T-helper 2 cell (primary cell): ENCODE results near the gene EPN1.
A peak's percentile ranks its signal among the peaks of the same experiment; 100 is the strongest.

Experiments used
- DNase-seq, 5 experiments: peaks; one replicate each; pipeline versions ENCODE4 v3.0.0 to v3.0.0-alpha.2; 2012 to 2022

EPN1 gene

DNA sequence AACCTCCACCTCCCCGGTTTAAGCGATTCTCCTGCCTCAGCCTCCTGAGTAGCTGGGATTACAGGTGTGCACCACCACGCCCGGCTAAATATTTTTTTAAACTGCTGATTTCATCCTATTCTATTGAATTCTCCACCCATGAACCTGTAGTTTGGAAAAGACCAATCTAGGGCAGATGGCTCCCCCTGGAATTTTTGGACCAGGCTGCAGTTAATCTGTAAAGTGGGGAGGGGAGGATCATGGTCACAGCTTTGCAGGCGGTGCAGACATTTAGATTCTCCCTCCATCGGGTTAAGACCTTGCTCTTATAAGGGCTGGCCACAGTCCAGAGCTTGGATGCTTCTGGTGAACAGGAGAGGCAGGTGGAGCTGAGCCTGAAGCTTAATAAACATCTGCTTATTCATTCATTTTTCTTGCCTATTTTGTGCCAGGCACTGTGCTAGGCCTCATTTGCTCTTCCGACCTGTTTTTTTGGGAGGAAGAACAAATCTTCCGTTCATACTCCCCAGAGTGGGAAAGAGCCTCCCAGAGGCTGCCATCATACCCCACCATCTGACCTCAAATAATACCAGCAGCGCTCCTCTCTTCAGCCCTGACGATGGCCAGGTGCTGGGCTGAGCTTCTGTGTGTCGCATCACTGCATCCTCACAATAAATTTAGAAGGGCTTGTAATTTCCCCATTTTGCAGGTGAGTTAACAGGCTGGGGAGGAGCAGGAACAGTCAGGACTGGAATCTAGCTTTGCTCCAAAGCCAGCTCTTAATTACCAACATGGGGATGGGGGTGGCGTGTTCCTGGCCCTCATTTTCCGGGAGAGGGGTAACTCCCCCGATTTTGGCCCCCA is 27.9 kb upstream of the EPN1 start:
- DNase-seq: no peak

DNA sequence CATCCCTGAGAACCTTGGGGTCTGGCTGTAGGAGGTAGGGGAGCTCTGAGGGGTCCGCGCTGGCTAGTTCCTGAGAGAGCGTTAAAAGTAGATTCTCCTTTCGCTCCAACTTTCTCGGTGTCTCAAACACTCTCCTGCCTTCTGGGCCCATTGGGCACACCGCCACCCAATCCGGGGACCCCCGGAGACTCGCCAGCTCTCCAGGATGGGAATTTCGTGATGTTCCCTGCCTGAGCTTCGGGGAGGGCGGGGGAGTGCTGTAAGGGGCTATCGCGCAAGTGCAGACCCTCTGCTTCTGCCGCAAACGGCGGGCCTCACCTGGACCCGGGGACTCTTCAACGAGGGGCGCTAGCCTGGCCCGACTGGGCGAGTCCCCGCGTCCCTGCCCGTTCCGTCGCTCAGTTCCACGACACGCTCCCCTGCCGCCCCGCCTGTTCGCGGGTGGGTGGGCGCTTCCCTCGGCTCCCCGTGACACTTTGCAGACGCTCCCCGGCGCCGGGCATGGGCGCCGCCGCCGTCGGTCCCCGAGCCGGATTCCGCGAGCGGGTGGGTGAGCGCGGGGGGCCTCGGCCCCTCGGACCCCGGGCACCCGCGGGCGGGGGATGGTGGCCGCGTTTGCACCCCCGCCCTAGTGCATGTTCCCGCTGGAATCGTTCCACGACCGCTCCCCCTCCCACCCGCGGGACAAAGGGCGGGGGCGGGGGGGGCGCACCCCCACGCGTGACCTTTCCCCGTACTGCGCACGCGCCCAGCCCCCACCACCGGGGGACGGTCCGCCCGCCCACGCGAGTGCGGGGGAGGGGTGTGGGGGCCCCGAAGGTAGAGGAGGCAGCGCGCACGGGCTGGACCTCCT is 27.1 kb upstream of the EPN1 start, which contains the start of gene CCDC106:
CCDC106 (plus strand) TSS at position 481 of the 853 bp plus-strand sequence. CDS start 835 bp downstream, outside the sequence.
- peak in 1 of 5 experiments; percentile 60 for DNase-seq

DNA sequence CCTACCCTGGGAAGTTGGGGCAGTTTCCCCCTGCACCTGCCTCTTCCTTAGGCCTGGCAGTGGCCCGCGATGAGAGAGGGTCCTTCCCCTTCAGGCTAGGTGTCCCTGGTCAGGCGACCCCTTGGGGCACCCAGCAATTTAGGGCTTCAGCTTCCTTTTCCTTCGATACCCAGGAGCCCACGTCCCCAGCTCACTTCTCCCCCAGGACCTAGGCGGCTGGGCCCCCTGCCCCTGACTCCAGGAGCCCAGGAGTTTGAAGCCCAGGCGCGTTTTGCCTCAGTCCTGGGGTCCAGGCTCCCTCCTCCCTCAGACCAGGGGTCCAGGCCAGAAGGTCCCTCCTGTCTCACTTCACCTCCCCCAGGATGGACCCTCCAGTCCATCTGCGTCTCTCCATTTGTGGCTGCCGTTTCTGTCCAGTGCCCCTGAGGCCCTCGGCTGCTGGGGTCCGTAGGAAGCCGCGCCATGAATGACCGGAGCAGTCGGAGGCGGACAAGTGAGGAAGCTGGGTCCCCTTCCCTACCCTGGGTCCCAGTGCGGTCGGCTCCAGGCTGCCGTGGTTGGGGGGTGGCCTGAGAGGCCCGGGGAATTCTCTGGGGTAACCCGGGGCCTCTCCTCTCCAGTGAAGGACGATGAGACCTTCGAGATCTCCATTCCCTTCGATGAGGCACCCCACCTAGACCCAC is 26.3 kb upstream of the EPN1 start:
- DNase-seq: no peak

DNA sequence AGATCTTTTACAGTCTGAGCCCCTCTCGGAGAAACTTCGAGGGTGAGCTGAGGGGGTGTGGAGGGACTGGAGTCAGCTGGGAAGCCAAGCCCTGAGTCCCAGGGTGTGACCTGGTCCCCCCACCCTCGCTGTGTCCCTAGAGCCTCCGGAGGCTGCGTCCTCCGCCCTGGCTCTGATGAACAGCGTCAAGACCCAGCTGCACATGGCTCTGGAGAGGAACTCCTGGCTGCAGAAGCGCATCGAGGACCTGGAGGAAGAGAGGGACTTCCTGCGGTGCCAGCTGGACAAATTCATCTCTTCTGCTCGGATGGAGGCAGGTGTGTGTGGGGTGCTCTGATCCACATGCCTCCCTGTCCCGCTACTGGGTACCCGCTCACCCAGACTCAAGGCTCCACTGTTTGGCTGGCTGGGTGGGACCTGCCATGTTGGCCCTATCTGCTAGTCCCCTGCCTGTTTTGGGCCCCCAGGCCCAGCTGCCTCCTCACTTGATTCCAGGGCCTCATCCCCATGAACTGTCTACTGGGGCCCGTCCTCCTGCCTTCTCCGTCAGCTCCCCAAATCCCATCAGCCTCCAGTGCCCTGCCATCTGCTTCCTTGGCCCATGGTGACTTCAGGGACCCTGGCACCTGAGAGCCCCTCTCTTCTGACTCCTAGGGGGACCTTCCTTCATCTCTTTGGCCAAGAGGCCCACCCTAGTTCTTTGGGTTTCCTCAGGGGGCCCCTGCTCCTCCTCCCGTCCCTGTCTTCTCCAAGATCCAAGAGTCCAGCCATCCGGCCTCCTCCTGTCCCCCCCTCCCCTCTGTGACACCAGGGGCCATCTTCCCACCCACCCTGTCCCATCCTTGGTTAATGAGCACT is 25.5 kb upstream of the EPN1 start:
- no peak for DNase-seq

DNA sequence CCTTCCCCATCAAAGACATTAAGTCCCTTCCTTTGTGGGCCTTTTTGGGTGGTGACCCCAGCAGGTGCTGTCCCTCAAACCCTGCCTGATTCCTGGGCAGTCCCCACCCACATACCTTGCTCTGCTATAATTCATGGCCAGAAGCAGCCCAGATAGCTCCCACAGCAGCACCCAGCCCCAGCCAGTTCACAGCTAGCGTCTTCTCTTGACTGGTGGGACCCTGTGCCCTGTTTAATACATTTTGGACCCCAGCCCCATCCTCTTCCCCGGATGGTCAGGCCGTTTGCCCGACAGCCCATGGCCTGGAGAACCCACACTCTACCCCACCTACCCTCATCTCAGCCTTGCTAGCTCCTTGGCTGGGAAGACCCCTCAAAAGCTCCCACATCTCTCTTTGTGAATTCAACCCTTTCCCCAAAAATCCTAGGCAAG is 24.9 kb upstream of the EPN1 start:
- DNase-seq: no peak

DNA sequence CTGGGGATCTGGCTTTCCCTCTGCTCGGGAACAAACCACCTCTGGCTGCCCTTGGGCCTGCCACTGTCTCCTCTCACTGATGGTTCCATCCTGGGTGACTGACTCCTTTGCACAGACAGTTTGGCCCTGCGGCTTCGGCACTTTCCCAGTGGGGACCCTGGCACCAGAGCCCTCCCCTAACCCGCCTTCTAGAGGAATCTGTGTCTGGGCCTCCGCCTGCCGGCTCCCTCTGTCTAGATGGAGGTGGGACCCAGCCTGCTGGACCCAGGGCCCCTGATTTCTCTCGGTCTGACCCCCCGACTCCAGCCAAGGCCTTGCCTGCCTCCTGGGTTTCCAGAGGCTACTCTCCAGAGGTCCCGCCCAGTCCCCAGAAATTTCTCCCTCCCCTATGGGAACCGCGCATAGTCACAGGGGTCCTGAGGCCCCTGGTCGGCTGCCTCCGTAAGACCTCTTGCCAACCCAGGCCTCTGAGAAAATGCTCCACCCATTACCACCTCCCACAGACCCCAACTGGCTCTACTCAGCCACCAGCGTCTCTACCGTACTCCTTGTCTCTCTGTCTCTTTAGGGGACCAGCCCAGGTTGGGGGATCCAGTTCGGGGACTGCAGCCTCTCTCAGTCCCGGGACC is 24.3 kb upstream of the EPN1 start:
- DNase-seq: no peak

DNA sequence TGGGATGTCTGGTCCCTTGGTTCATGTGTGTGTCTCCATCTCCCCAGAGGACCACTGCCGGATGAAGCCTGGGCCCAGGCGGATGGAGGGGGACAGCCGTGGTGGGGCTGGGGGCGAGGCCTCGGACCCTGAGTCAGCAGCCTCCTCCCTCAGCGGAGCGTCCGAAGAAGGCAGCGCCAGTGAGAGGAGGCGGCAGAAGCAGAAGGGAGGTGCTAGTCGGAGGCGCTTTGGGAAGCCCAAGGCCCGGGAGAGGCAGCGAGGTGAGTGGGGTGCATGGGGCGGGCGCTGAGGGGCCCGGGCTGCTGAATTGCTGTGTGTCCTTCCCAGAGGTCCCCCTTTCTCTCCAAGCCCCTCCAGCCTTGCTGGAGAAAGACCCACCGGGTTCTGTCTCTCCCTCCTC is 23.8 kb upstream of the EPN1 start:
- no peak for DNase-seq

DNA sequence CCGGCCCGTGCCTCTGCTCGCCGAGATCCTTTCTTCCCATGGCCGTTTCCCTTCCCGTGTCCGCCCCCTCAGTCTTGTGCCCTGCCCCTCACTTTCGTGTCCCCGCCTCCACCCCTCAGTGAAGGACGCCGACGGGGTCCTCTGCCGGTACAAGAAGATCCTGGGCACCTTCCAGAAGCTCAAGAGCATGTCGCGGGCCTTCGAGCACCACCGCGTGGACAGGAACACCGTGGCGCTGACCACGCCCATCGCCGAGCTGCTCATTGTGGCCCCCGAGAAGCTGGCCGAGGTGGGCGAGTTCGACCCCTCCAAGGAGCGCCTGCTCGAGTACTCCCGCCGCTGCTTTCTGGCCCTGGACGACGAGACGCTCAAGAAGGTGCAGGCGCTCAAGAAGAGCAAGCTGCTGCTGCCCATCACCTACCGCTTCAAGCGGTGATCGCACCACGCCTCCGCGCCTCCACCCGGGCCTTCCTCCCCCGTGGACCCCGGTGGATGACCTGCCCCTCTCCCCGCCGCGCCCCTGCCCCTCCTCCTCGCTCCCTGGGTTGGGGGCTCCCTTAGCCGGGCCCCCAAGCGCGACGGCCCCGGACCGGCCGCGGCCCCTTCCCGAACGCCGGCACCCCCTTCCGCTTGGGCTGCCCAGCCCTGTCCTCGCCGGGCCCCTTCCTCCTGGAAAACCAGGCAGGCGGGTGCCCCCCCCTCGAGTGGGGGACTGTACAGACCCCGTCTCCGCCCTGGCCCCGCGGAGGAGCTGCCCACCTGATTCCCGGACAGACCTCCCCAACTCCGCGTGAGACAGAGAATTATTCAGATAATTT is 22.5 kb upstream of the EPN1 start:
- DNase-seq: no peak

DNA sequence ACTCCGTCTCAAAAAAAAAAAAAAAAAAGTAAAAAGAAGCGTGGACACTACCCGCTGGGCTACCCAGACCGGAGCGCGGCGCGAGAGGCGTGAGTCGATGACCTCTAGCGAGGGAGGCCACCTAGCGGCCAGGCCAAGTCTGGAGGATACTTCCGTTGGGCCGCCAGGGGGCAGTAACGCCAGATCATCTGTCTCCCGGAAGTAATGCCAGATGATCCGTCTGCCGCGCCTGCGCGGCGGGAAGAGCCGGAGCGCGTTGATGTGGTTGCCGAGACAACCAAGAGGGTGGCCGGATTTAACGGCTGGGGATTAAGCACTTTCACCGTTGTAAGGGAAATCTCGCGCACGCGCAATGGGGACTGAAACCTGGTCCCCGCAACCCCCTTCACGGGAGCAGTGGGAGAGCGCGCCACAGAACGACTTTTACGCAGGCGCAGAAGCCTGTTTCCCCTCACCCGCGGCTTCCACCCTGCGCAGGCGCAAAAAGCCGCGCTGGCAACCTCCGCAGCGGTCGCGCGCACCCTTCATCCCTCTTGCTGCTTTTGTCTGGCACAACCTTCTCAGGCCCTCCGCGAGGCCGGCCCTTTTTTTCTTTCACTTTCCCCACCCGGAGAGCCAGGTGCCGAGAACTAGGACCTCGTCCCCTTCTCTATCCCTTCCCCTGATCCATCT is 21.2 kb upstream of the EPN1 start:
- peak; percentile 97 to 100 (median 98) for DNase-seq

DNA sequence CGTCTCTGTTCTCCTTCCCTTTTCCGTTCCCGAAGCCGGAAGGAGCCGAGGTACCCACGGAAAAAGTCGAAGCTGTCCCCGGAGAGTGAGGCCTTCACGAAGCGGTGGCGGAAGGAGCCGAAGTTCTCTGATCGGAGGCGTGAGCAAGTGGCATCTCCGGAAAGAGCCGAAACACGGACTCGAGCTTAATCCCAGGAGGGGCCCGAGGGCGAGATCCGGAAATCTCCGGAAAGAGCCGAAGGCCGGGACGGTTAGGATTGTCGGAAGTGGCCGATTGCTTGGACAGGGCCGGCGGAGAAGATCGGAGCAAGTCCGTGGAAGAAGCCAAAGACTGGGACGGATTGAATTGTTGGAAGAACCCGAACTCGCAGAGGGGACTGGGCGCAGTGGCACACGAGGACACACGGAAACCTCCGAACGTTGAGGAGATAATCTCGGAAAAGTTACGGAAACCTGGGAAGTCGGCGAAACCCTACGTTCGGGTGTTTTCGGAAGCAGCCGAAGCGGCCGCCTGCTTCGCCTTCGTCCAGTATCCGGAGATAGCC is 20.6 kb upstream of the EPN1 start:
- peak; percentile 93 to 99 (median 99) for DNase-seq

DNA sequence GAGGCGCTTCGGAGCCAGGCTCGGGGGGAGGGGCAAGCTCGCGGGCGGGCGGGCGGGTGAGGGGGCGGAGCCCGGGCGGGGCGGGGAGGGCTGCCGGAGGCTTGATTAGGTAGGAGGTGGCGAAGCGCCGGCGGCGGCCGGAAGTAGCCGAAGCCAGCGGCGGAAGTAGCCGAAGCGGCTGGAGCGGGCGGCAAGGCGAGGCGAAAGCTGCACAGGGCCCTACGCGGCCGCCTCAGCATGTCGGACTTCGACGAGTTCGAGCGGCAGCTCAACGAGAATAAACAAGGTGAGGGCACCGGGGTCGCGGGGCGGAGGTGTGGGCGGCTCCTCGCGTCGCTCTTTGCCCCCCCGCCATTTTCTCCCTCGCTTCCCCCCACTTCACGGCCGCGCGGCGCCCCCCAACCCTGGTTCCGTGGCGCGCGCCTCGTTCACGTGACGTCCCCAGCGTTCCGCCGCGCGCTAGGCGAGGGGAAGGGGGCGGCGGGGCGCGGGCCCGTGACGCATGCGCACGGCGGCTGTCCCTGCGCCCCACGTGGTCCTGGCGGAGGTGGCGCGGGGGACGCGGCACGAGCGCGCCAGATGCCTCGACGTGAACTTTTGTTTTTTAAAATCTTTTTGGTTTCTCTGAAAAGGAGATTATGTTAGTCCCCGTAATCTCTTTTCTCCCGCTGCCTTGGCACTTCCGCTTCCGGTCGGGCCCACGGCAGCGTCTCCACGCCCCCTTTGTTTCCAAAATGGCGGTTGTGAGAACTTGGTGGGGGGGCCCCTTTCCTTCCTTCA is 20.0 kb upstream of the EPN1 start, which contains the start of gene U2AF2:
U2AF2 (plus strand) TSS at position 168 of the 780 bp plus-strand sequence; CDS start at position 238, 70 bp downstream.
- DNase-seq: peak; percentile 92 to 97 (median 94)

DNA sequence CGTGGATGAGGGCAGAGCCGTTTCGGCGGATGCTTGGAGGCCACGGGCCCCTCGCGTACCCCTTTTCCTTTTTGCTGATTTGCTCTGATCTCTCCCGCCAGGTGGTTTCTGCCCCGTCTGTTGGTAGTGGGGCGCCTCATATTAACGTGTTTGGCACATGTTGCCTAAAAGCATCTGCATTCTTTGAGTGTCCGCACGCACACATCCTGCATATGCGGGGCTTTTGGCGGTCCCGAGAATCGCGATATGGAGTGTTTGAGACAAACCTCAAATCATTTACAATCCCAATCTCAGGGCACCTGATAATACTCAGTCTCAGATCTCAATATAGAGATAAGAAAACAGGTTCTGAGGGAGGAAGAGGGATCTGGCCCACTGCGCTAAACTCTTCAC is 19.4 kb upstream of the EPN1 start:
- DNase-seq: no peak

DNA sequence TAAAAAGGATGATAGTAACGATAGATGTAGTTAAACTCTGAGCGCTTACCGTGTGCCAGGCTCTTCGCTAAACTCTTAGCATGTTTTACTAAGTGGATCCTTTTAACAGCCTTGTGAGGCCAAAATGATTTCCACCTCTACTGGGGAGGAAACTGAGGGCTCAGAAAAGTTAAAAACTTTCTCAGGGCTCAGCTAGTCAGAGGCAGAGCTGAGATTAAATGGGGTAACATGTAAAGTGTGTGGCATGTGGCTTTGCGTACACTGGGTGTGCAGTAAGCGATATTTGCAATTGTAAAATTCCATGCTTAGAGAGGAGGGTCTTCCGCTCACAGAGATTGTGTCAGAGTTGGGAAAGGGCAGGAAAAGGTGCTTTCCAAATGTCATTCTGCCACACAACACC is 18.5 kb upstream of the EPN1 start:
- DNase-seq: no peak

DNA sequence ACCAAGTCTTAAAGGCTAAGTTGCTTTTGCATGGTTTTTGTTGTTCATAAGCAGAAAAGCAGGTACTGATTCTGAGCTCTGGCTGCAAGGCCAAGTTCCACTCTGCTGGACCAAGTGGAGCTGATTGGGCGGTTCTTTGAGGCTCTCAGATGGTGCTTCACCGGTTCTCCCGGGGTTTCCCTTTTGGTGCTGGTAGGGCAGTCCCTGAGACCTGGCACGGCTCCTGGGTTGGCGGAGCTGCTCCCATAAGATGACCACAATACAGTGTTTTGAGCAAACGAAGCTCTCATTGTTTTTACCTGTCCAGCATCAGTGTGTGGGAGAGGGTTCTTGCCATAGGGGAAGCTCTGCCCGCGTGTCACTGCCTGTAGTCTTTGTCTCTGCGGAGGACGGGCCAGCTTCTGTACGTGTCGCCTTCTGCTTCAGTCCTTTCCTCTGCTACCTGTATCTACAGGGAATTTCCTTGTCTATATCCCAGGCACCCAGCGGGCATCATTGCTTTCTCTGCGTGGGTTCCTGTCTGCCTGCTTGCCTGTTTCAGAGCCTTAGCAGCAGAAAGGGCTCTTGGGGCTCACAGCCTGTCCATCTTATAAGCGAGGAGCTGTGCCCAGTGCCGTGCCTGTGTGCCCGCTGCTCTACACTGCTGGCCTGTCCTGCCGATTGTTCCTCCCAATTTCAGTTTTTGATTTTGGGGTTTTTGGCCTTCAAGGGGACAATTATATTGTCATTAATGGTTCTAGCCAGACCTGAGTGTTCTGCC is 17.9 kb upstream of the EPN1 start:
- peak in 1 of 5 experiments; percentile 26 for DNase-seq

DNA sequence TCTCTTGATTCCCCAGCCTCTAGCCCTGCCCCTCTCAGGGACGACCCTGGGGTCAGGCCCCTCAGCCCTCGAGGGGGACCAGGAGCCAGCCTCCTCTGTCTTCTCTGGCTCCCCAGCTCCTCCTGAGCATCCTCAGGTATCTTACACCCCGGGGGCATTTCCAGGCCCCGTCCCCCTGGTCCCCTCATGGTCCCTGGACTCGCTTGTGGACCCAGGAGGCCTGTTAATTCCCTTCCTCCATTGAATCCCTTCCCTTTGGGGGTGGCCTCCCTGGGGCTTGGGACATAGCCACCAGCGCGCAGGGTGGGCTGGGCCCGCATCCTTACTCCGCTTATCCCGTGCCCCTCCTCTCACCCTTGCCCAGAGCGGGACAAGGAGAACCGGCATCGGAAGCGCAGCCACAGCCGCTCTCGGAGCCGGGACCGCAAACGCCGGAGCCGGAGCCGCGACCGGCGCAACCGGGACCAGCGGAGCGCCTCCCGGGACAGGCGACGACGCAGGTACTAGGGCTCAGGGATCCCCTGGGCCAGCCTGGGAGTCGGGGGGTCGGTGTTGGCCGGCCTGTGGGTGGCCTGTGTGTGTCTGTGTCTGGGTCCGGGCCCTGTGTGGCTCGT is 16.1 kb upstream of the EPN1 start:
- no peak for DNase-seq

DNA sequence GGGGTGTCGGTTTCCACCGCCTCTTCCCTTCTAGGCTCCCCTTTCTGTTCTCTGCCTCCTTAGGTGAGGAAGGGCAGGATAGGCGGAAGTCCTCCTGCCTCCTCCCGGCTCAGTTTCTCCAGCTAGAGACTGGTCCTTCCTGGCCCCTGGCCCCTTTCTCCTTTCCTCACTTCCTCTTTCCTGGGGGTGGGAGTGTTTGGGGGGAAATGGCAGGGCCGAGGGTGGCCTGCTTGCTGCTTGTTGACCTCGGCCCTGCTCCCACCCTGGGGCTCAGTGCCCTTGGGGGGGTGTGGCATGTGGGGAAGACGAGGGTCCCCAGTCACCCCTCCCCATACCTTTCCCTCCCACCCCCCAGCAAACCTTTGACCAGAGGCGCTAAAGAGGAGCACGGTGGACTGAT is 15.2 kb upstream of the EPN1 start:
- no peak for DNase-seq

DNA sequence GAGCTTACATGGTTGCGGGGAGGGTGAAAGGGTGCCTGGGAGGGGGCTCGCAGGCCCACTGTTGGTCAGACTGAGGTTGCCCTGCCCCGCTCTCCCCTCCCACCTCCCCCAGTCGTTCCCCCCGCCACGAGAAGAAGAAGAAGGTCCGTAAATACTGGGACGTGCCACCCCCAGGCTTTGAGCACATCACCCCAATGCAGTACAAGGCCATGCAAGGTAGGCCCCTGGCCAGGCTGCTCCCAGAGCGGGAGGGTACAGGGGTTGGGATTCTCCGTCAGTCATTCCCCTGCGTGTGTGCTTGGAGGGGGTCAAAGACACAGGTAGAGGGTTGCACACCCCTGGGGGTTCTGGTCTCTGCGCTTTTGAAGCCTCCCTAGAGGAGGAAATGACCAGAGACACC is 14.6 kb upstream of the EPN1 start:
- DNase-seq: no peak

DNA sequence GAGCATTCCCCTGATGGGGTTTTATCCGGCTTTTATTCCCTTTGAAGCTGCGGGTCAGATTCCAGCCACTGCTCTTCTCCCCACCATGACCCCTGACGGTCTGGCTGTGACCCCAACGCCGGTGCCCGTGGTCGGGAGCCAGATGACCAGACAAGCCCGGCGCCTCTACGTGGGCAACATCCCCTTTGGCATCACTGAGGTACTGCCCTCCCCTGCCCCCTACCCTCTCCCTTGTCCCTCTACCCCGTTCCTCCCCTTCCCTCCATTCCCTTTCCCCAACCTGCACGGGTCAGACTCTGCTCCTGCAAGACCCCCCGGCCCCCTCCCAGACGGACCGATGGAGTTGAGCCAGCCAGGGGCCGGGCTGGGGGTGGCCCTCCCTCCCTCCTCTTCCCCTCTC is 14.0 kb upstream of the EPN1 start:
- DNase-seq: no peak
